Measurements from ENCODE around the gene DGCR8. TPM values are rescaled to one million over a fixed set of nuclear protein-coding genes. Genes with fewer than 3 reads are reported as not detected.
"Not testable (repeated sequence)": the region's sequence is repeated elsewhere in the genome, so short reads cannot be mapped to it uniquely, and the experiment has no call there.

DGCR8 gene
- total RNA-seq, 1 donor from 2014 or later, result 73.2 TPM

GRCh38 chr22:20057596-20058268 lies 22.3 kb upstream of the DGCR8 start:
- Mint-ChIP-seq H3K4me3 (no peak overlapping the region), H3K36me3 (ENCODE audit: low read depth) (peaks cover 14% of the 10 kb centered on the region), H3K27me3 (no peaks in the 10 kb centered on the region), H3K4me1 (peaks cover 3% of the 10 kb centered on the region), H3K27ac (peak overlapping the region; percentile 48), H3K9me3 (no peaks in the 10 kb centered on the region)
- no peak for DNase-seq
- intact Hi-C loops (cut with micrococcal nuclease), result no loop called here

GRCh38 chr22:20058989-20059770 lies 20.9 kb upstream of the DGCR8 start:
- intact Hi-C loops (cut with micrococcal nuclease), result no loop called here
- DNase-seq, result no peak
- peaks cover 15% of the 10 kb centered on the region for H3K36me3 Mint-ChIP-seq (ENCODE audit: low read depth)
- peak overlapping the region; percentile 14 for H3K27ac Mint-ChIP-seq
- no peaks in the 10 kb centered on the region for H3K9me3 Mint-ChIP-seq
- H3K4me3 Mint-ChIP-seq, result no peak overlapping the region
- H3K4me1 Mint-ChIP-seq, result peaks cover 5% of the 10 kb centered on the region
- no peaks in the 10 kb centered on the region for H3K27me3 Mint-ChIP-seq

- DNase-seq, result no peak
- no peaks in the 10 kb centered on the region for H3K9me3 Mint-ChIP-seq
These were observed 19.2 kb upstream of the DGCR8 start for GRCh38 chr22:20060700-20061480.

GRCh38 chr22:20061481-20061861 lies 18.6 kb upstream of the DGCR8 start:
- Mint-ChIP-seq H3K27ac (no peak overlapping the region), H3K36me3 (ENCODE audit: low read depth) (peaks cover 13% of the 10 kb centered on the region), H3K9me3 (no peaks in the 10 kb centered on the region), H3K27me3 (no peaks in the 10 kb centered on the region), H3K4me3 (no peak overlapping the region), H3K4me1 (peaks cover 5% of the 10 kb centered on the region)
- DNase-seq, result no peak
- intact Hi-C loops (cut with micrococcal nuclease), result no loop called here

More at GRCh38 chr22:20060700-20061480, 19.2 kb upstream of the DGCR8 start:
- Mint-ChIP-seq H3K4me3 (no peak overlapping the region), H3K4me1 (peaks cover 5% of the 10 kb centered on the region), H3K27ac (no peak overlapping the region), H3K36me3 (ENCODE audit: low read depth) (peaks cover 13% of the 10 kb centered on the region), H3K27me3 (no peaks in the 10 kb centered on the region)
- intact Hi-C loops (cut with micrococcal nuclease), result no loop called here

- intact Hi-C loops (cut with micrococcal nuclease), result no loop called here
- Mint-ChIP-seq H3K4me3 (no peak overlapping the region), H3K36me3 (ENCODE audit: low read depth) (peaks cover 13% of the 10 kb centered on the region), H3K27me3 (no peaks in the 10 kb centered on the region), H3K9me3 (no peaks in the 10 kb centered on the region), H3K4me1 (peaks cover 5% of the 10 kb centered on the region), H3K27ac (peak overlapping the region; percentile 60)
- DNase-seq, result no peak
These were observed 17.8 kb upstream of the DGCR8 start for GRCh38 chr22:20062043-20062765.

- H3K36me3 Mint-ChIP-seq (ENCODE audit: low read depth), result peaks cover 13% of the 10 kb centered on the region
- DNase-seq, result no peak
- no peaks in the 10 kb centered on the region for H3K27me3 Mint-ChIP-seq
- no peaks in the 10 kb centered on the region for H3K9me3 Mint-ChIP-seq
- peaks cover 5% of the 10 kb centered on the region for H3K4me1 Mint-ChIP-seq
- peak overlapping the region; percentile 8 for H3K27ac Mint-ChIP-seq
- intact Hi-C loops (cut with micrococcal nuclease), result no loop called here
- H3K4me3 Mint-ChIP-seq, result no peak overlapping the region
These were observed 17.3 kb upstream of the DGCR8 start for GRCh38 chr22:20062766-20063083.

GRCh38 chr22:20063271-20064139 lies 16.5 kb upstream of the DGCR8 start:
- intact Hi-C loops (cut with micrococcal nuclease), result no loop called here
- no peaks in the 10 kb centered on the region for H3K27me3 Mint-ChIP-seq
- no peak overlapping the region for H3K4me3 Mint-ChIP-seq
- DNase-seq, result no peak
- no peaks in the 10 kb centered on the region for H3K9me3 Mint-ChIP-seq
- peaks cover 5% of the 10 kb centered on the region for H3K4me1 Mint-ChIP-seq
- H3K27ac Mint-ChIP-seq, result no peak overlapping the region
- H3K36me3 Mint-ChIP-seq (ENCODE audit: low read depth), result peaks cover 12% of the 10 kb centered on the region

- Mint-ChIP-seq H3K9me3 (no peaks in the 10 kb centered on the region), H3K4me1 (peaks cover 2% of the 10 kb centered on the region), H3K27ac (no peak overlapping the region), H3K4me3 (no peak overlapping the region), H3K36me3 (ENCODE audit: low read depth) (peaks cover 9% of the 10 kb centered on the region), H3K27me3 (no peaks in the 10 kb centered on the region)
- intact Hi-C loops (cut with micrococcal nuclease), result no loop called here
- DNase-seq, result no peak
These were observed 15.9 kb upstream of the DGCR8 start for GRCh38 chr22:20064140-20064480.

GRCh38 chr22:20064545-20065262 lies 15.3 kb upstream of the DGCR8 start:
- Mint-ChIP-seq H3K27ac (no peak overlapping the region), H3K36me3 (ENCODE audit: low read depth) (peaks cover 9% of the 10 kb centered on the region), H3K9me3 (no peaks in the 10 kb centered on the region), H3K27me3 (no peaks in the 10 kb centered on the region), H3K4me1 (peaks cover 2% of the 10 kb centered on the region), H3K4me3 (no peak overlapping the region)
- DNase-seq, result no peak
- intact Hi-C loops (cut with micrococcal nuclease), result no loop called here

GRCh38 chr22:20065896-20066616 lies 14.0 kb upstream of the DGCR8 start:
- intact Hi-C loops (cut with micrococcal nuclease), result no loop called here
- Mint-ChIP-seq H3K36me3 (ENCODE audit: low read depth) (peaks cover 6% of the 10 kb centered on the region), H3K4me3 (no peak overlapping the region), H3K4me1 (peaks cover 2% of the 10 kb centered on the region), H3K27me3 (no peaks in the 10 kb centered on the region), H3K27ac (no peak overlapping the region), H3K9me3 (no peaks in the 10 kb centered on the region)
- no peak for DNase-seq

GRCh38 chr22:20066617-20067383 lies 13.2 kb upstream of the DGCR8 start:
- H3K9me3 Mint-ChIP-seq, result no peaks in the 10 kb centered on the region
- peaks cover 5% of the 10 kb centered on the region for H3K36me3 Mint-ChIP-seq (ENCODE audit: low read depth)
- no peak for DNase-seq
- intact Hi-C loops (cut with micrococcal nuclease), result no loop called here
- H3K4me1 Mint-ChIP-seq, result peaks cover 2% of the 10 kb centered on the region
- H3K27me3 Mint-ChIP-seq, result no peaks in the 10 kb centered on the region
- no peak overlapping the region for H3K27ac Mint-ChIP-seq
- no peak overlapping the region for H3K4me3 Mint-ChIP-seq

- H3K27me3 Mint-ChIP-seq; H3K9me3 Mint-ChIP-seq; H3K36me3 Mint-ChIP-seq (ENCODE audit: low read depth); H3K4me1 Mint-ChIP-seq; DNase-seq; intact Hi-C loops (cut with micrococcal nuclease); H3K27ac Mint-ChIP-seq; H3K4me3 Mint-ChIP-seq: not testable (repeated sequence)
These were observed 12.7 kb upstream of the DGCR8 start for GRCh38 chr22:20067384-20067682.

All from activated CD4-positive, alpha-beta T cell treated with anti-CD3 and anti-CD28 coated beads, Interleukin-2, amount 10 ng/mL, durations not matched to agents 24 days and 14 days (primary cell).